Central memory CD8-positive, alpha-beta T cell (primary cell): ENCODE measurements around the gene PTGIS.
A peak's percentile ranks its signal among the peaks of the same experiment; 100 is the strongest.

Experiments used
- ATAC-seq: fragments of 150-1000 bp; cut with Tn5 transposase; replicated peaks from 2 replicates; pipeline ENCODE4 v1.10.0; 2022; ENCODE audit warnings: mild to moderate bottlenecking, moderate FRiP score, moderate number of reproducible peaks; ENCODE audit not compliant: poor library complexity, severe bottlenecking; ENCODE audit errors: extremely low read depth
- DNase-seq, 2 donors: peaks; one replicate each; pipeline ENCODE4 v3.0.0; 2021; ENCODE audit warnings: low spot score in 2 of 2
- H3K27ac Mint-ChIP-seq: one replicate; pipeline ENCODE4 v1.8.0; 2022; ENCODE audit warnings: low read depth, mild to moderate bottlenecking, moderate library complexity, mixed read lengths
- H3K27me3 Mint-ChIP-seq: one replicate; pipeline ENCODE4 v1.8.0; 2022; ENCODE audit warnings: mixed read lengths
- H3K36me3 Mint-ChIP-seq: one replicate; pipeline ENCODE4 v1.8.0; 2022; ENCODE audit warnings: mild to moderate bottlenecking, moderate library complexity, mixed read lengths; ENCODE audit not compliant: insufficient read depth
- H3K4me1 Mint-ChIP-seq: one replicate; pipeline ENCODE4 v1.8.0; 2022; ENCODE audit warnings: mixed read lengths
- H3K4me3 Mint-ChIP-seq: one replicate; pipeline ENCODE4 v1.8.0; 2022; ENCODE audit warnings: mild to moderate bottlenecking, moderate library complexity, mixed read lengths
- H3K9me3 Mint-ChIP-seq: one replicate; pipeline ENCODE4 v1.8.0; 2022; ENCODE audit warnings: mixed read lengths

The PTGIS gene

GRCh38 chr20:49501917-49502316, 66.0 kb downstream of the PTGIS start:
- Mint-ChIP-seq H3K9me3 (no peaks in the 10 kb centered on the region), H3K27ac (no peak overlapping the region), H3K27me3 (peaks cover 37% of the 10 kb centered on the region), H3K4me3 (no peak overlapping the region), H3K36me3 (no peaks in the 10 kb centered on the region), H3K4me1 (no peaks in the 10 kb centered on the region)
- DNase-seq, result no peak
- ATAC-seq, result no peak

GRCh38 chr20:49497398-49497669, 70.6 kb downstream of the PTGIS start:
- peaks cover 15% of the 10 kb centered on the region for H3K27me3 Mint-ChIP-seq

GRCh38 chr20:49496553-49497397, 71.2 kb downstream of the PTGIS start:
- ATAC-seq (no peak), DNase-seq (no peak)
- no peaks in the 10 kb centered on the region for H3K4me1 Mint-ChIP-seq
- peaks cover 4% of the 10 kb centered on the region for H3K9me3 Mint-ChIP-seq
- no peaks in the 10 kb centered on the region for H3K36me3 Mint-ChIP-seq
- H3K4me3 Mint-ChIP-seq, result no peak overlapping the region
- H3K27ac Mint-ChIP-seq, result no peak overlapping the region
- peaks cover 21% of the 10 kb centered on the region for H3K27me3 Mint-ChIP-seq

More at GRCh38 chr20:49497398-49497669, 70.6 kb downstream of the PTGIS start:
- Mint-ChIP-seq H3K4me3 (no peak overlapping the region), H3K9me3 (no peaks in the 10 kb centered on the region), H3K27ac (no peak overlapping the region), H3K4me1 (no peaks in the 10 kb centered on the region), H3K36me3 (no peaks in the 10 kb centered on the region)
- ATAC-seq (no peak), DNase-seq (no peak)

GRCh38 chr20:49496043-49496442, 71.9 kb downstream of the PTGIS start:
- DNase-seq (no peak), ATAC-seq (no peak)
- Mint-ChIP-seq H3K9me3 (peaks cover 4% of the 10 kb centered on the region), H3K4me3 (no peak overlapping the region), H3K27me3 (peaks cover 28% of the 10 kb centered on the region), H3K4me1 (no peaks in the 10 kb centered on the region), H3K36me3 (no peaks in the 10 kb centered on the region), H3K27ac (no peak overlapping the region)

- Mint-ChIP-seq H3K27me3 (peaks cover 57% of the 10 kb centered on the region), H3K4me1 (no peaks in the 10 kb centered on the region), H3K4me3 (no peak overlapping the region), H3K27ac (no peak overlapping the region), H3K36me3 (no peaks in the 10 kb centered on the region), H3K9me3 (peaks cover 11% of the 10 kb centered on the region)
- ATAC-seq, result no peak
- no peak for DNase-seq
Observed at GRCh38 chr20:49490689-49491088, 77.2 kb downstream of the PTGIS start.

DNA sequence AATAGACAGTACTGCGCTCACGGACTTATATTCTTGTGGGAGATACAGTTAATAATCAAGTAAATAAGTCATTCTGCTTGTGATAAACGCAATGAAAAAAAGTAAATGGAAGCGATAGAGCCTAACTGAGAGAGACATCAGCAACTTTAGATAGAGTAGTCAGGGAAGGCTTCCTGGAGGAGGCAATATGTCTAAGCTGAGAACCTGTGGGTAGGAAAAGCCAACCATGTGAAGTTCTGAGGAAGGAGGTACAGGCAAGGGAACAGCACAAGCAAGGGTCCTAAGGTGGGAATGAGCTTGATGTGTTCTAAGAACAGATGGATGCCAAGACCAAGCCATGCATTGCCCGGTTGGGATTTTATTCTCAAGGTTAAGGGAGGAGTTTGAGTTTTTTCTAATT, 78.2 kb downstream of the PTGIS start:
- H3K27ac Mint-ChIP-seq, result no peak overlapping the region

DNA sequence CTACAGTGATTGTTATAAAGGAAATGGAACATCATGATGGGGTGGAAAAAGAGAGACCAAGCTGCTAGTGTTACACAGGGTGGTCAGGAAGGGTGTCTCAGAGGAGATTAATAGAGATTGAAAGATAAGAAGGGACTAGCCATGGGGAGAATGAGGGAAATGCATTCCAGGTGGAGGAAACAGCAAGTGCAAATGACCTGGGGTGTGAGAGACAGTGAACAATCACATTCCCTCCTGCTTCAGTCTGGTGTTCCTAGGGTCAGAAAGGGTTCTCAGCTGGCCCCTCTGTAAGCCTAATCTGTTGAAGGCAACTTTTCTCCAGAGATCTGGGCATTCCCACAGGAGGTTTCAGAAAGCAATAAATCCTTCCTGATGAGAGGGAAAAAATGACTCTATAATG, 81.9 kb downstream of the PTGIS start:
- no peak for DNase-seq
- Mint-ChIP-seq H3K4me1 (peaks cover 7% of the 10 kb centered on the region), H3K27ac (no peak overlapping the region), H3K4me3 (no peak overlapping the region), H3K36me3 (peaks cover 3% of the 10 kb centered on the region), H3K9me3 (peaks cover 6% of the 10 kb centered on the region), H3K27me3 (peaks cover 71% of the 10 kb centered on the region)
- no peak for ATAC-seq

More for the DNA sequence above, 78.2 kb downstream of the PTGIS start:
- H3K9me3 Mint-ChIP-seq, result peaks cover 11% of the 10 kb centered on the region
- H3K27me3 Mint-ChIP-seq, result peaks cover 67% of the 10 kb centered on the region
- H3K36me3 Mint-ChIP-seq, result no peaks in the 10 kb centered on the region
- ATAC-seq (no peak), DNase-seq (no peak)
- no peak overlapping the region for H3K4me3 Mint-ChIP-seq
- peaks cover under 1% of the 10 kb centered on the region for H3K4me1 Mint-ChIP-seq

DNA sequence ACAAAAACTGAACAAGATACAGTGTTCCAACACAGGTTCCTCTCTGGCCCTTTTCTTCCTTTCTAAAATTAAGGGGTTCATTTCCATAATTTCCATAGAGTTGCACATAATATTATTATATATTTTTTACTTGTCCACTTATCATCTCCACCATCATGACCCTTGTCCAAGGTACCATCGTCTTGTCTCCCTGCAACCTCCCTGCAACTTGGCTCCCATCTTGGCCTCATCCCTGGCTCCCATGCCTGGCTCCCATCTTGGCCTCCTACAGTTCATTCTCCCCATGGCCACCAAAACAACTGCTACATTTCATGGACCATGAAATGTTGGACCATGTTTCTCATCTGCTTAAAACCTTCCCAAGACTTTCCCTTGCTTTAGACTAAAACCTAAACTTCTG, 82.4 kb downstream of the PTGIS start:
- Mint-ChIP-seq H3K4me3 (no peak overlapping the region), H3K4me1 (peaks cover 7% of the 10 kb centered on the region), H3K27ac (no peak overlapping the region), H3K9me3 (peaks cover 6% of the 10 kb centered on the region), H3K36me3 (peaks cover 3% of the 10 kb centered on the region), H3K27me3 (peaks cover 76% of the 10 kb centered on the region)
- no peak for DNase-seq
- no peak for ATAC-seq

DNA sequence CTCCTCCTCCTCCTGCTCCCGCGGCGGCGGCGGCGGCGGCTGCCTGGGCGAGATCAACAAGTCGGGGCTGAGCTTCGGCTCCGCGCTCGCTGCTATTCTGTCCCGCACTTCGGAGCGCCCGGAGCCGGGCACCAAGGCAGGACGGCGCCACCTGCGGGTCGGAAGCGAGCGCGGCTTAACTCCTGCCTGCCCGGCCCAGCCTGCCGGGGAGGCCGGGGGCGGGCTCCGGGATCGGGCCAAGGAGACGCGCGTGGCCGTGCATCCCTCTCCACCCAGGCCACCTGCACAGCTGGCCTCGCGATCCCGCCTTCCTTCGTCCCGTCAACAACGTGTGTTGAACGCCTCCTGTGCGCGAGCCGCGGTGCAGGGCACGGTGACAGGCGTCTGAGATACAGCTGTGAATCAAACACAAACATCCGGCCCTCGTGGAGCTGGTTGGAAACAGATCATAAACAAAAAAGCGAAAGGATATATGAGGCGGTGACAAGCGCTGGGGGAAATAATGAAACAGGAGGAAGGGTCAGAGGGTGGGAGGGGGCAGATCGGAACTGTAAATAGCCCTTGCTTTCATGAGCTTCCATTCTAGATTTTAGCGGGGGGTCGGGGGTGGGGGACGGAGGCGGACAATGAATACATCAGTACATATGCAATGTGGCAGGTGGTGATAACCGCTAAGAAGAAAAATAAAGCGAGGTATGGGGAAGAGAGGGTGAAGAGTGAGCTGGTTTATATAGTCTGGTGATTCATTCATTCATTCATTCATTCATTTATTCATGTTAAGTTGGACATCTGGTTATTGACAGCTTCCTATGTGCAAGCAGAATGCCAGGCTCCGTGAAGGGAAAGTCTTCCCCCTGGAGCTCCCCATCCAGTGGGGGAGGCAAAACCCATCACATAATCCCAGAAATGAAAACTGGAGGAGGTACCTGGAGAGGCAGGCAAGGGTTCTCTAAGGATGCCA, 83.5 kb downstream of the PTGIS start:
- H3K36me3 Mint-ChIP-seq, result peaks cover 3% of the 10 kb centered on the region
- peak overlapping the region; percentile 38 for H3K27ac Mint-ChIP-seq
- peak overlapping the region; percentile 75 for H3K4me3 Mint-ChIP-seq
- peaks cover 79% of the 10 kb centered on the region for H3K27me3 Mint-ChIP-seq
- ATAC-seq, result peak; percentile 85
- H3K4me1 Mint-ChIP-seq, result peaks cover 7% of the 10 kb centered on the region
- peaks cover 4% of the 10 kb centered on the region for H3K9me3 Mint-ChIP-seq
- peak; percentile 24 to 42 for DNase-seq

GRCh38 chr20:49483696-49484123, 84.2 kb downstream of the PTGIS start:
- peaks cover 7% of the 10 kb centered on the region for H3K4me1 Mint-ChIP-seq
- peak overlapping the region; percentile 75 for H3K4me3 Mint-ChIP-seq
- ATAC-seq (no peak), DNase-seq (no peak)
- no peaks in the 10 kb centered on the region for H3K9me3 Mint-ChIP-seq
- no peak overlapping the region for H3K27ac Mint-ChIP-seq
- peaks cover 79% of the 10 kb centered on the region for H3K27me3 Mint-ChIP-seq
- H3K36me3 Mint-ChIP-seq, result peaks cover 3% of the 10 kb centered on the region

DNA sequence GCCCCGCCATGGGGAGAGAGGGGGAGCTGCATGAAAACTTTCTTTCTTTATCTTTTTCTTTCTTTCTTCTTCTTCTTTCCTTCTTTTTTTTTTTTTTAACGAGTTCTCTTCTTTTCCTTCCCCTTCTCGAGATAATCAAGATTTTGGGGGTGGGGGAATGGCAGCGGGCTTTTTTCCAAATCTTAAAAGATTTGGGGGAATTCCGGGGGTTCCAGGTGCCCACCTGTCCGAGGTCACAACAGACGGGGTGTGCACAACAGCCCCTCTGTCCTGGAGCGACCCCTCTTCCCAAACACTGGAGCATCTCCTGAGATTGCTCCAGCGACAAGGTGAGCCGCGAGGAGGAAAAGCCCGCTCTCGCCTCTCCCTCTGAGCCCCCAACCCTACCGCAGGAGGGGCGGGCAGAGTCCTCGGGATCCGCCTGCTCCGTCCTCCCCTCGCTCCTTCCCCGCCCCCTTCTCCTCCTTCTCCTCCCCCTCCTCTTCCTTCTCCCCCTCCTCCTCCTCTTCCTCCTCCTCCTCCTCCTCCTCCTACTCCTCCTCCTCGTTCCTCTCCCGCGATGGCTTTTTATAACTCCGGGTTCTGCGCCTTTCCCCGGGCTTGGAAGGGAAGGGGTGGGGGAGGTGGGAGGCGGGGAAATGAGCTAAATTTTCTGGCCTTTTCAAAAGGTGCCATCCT, 84.8 kb downstream of the PTGIS start:
- DNase-seq (no peak), ATAC-seq (no peak)
- Mint-ChIP-seq H3K9me3 (no peaks in the 10 kb centered on the region), H3K36me3 (peaks cover 3% of the 10 kb centered on the region), H3K4me3 (no peak overlapping the region), H3K4me1 (peaks cover 7% of the 10 kb centered on the region), H3K27me3 (peaks cover 79% of the 10 kb centered on the region), H3K27ac (peak overlapping the region; percentile 56)

DNA sequence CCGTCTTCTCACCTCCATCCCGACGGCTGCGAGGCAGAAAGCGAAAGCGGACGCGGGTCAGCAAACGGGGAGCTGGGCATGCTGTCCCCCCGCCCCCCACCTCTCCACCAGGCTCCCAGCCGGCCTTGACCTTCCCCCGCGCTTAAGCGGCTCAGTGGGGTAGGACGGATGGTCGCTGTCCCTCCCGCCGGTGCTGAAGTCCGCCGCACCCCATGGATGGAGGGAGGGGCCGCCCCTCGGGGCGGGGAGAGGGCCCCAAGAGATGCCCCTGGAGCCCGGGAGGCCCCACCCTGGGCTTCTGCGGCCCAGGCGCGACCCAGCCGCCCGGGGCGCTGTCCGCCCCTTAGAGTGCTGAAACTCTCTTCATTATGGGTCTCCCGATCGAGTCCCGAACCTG, 85.3 kb downstream of the PTGIS start, which contains the start of gene KCNB1:
TSS of gene KCNB1 (minus strand) at position 48 of the 397 bp plus-strand sequence. CDS start 188 bp downstream, outside the sequence.
- peak; percentile 15 to 25 for DNase-seq
- peak; percentile 42 for ATAC-seq
- H3K9me3 Mint-ChIP-seq, result no peaks in the 10 kb centered on the region
- peaks cover 7% of the 10 kb centered on the region for H3K4me1 Mint-ChIP-seq
- H3K27ac Mint-ChIP-seq, result peak within 1 kb of the TSS; percentile 56
- H3K4me3 Mint-ChIP-seq, result peak within 1 kb of the TSS; percentile 17
- H3K27me3 Mint-ChIP-seq, result peaks cover 77% of the 10 kb centered on the region
- H3K36me3 Mint-ChIP-seq, result peaks cover 3% of the 10 kb centered on the region
